Putamen (tissue), 1 donor: ENCODE data around the gene ASIC1.
A peak's percentile ranks its signal among the peaks of the same experiment; 100 is the strongest.

ENCODE experiments used
- DNase-seq: peaks from one replicate; pipeline ENCODE4 v3.0.0-alpha.2; 2016; ENCODE audit warnings: low spot score

ASIC1 gene

GRCh38 chr12:50041062-50041860, 16.1 kb upstream of the ASIC1 start:
- no peak for DNase-seq

- DNase-seq: no peak
Measured at GRCh38 chr12:50041962-50042361, 15.4 kb upstream of the ASIC1 start.

- no peak for DNase-seq
Measured at GRCh38 chr12:50042693-50043092, 14.7 kb upstream of the ASIC1 start.

- no peak for DNase-seq
Measured at GRCh38 chr12:50043308-50043707, 14.1 kb upstream of the ASIC1 start.

- DNase-seq: no peak
Measured at GRCh38 chr12:50043854-50044253, 13.5 kb upstream of the ASIC1 start.

GRCh38 chr12:50047693-50048250, 9.6 kb upstream of the ASIC1 start:
- no peak for DNase-seq

- DNase-seq: no peak
Measured at GRCh38 chr12:50049254-50050118, 7.9 kb upstream of the ASIC1 start.

GRCh38 chr12:50050119-50050385, 7.3 kb upstream of the ASIC1 start:
- no peak for DNase-seq

GRCh38 chr12:50050410-50051098, 6.8 kb upstream of the ASIC1 start:
- DNase-seq: no peak

- DNase-seq: no peak
Measured at GRCh38 chr12:50051101-50051806, 6.1 kb upstream of the ASIC1 start.

- DNase-seq: no peak
Measured at GRCh38 chr12:50052544-50052943, 4.9 kb upstream of the ASIC1 start.

- DNase-seq: no peak
Measured at GRCh38 chr12:50052964-50053363, 4.4 kb upstream of the ASIC1 start.

- DNase-seq: no peak
Measured at GRCh38 chr12:50053583-50053982, 3.8 kb upstream of the ASIC1 start.

- DNase-seq: peak; percentile 87
Measured at GRCh38 chr12:50055831-50056638, 1.4 kb upstream of the ASIC1 start.

- no peak for DNase-seq
Measured at GRCh38 chr12:50056639-50056976, 788 bp upstream of the ASIC1 start.

- DNase-seq: no peak
Measured at GRCh38 chr12:50057896-50058670, 687 bp downstream of the ASIC1 start.

- DNase-seq: no peak
Measured at GRCh38 chr12:50058743-50059312, 1.4 kb downstream of the ASIC1 start.

GRCh38 chr12:50059440-50060119, 2.2 kb downstream of the ASIC1 start:
- DNase-seq: no peak

- no peak for DNase-seq
Measured at GRCh38 chr12:50060120-50060468, 2.7 kb downstream of the ASIC1 start.

GRCh38 chr12:50061171-50061570, 3.8 kb downstream of the ASIC1 start:
- DNase-seq: no peak
